CD4-positive, alpha-beta memory T cell (primary cell): ENCODE results near the gene EFNA1. TPM values are rescaled to one million over a fixed set of nuclear protein-coding genes. Genes with fewer than 3 reads are reported as not detected.

Source experiments
- CTCF ChIA-PET: fragments of 350-600 bp; sonication (Branson Sonifier 250); formaldehyde crosslinking; loops from one replicate; lab custom pipeline; 2021; ENCODE audit warnings: inconsistent platforms; ENCODE audit not compliant: partially characterized antibody; lab: Charles Lee
- POLR2A ChIA-PET: fragments of 350-600 bp; sonication (Branson Sonifier 250); formaldehyde crosslinking; loops from one replicate; lab custom pipeline; 2021; ENCODE audit not compliant: partially characterized antibody; lab: Charles Lee
- DNase-seq, 5 donors: peaks; one replicate each; pipeline versions ENCODE4 v3.0.0 to v3.0.0-alpha.2; 2020 to 2022; ENCODE audit warnings: mixed read lengths in 1 of 5
- H3K27ac ChIP-seq: one replicate; pipeline ENCODE4 v1.7.0; 2013; ENCODE audit warnings: low read depth, low read length
- H3K27me3 ChIP-seq: 2 replicates; pipeline ENCODE4 v1.7.0; 2013; ENCODE audit warnings: mild to moderate bottlenecking, low read length, moderate library complexity; ENCODE audit not compliant: insufficient read depth
- H3K36me3 ChIP-seq: 2 replicates; pipeline ENCODE4 v1.7.0; 2013; ENCODE audit warnings: mild to moderate bottlenecking, low read length, moderate library complexity; ENCODE audit not compliant: insufficient read depth
- H3K4me1 ChIP-seq: 2 replicates; pipeline ENCODE4 v1.7.0; 2013; ENCODE audit warnings: mild to moderate bottlenecking, low read length, moderate library complexity; ENCODE audit not compliant: insufficient read depth
- H3K4me3 ChIP-seq, 2 donors: one replicate each; pipeline ENCODE4 v1.7.0; 2013; ENCODE audit warnings: low read length in 2 of 2, mild to moderate bottlenecking in 1 of 2
- H3K9me3 ChIP-seq, 2 donors: one replicate each; pipeline ENCODE4 v1.7.0; 2013; ENCODE audit warnings: low read length in 2 of 2, control low read depth in 1 of 2; ENCODE audit not compliant: control insufficient read depth in 1 of 2
- H3K27ac Mint-ChIP-seq, 7 donors: one replicate each; pipeline ENCODE4 v1.8.0; 2020 to 2021; ENCODE audit warnings: mixed read lengths in 7 of 7, mild to moderate bottlenecking in 6 of 7, inconsistent platforms in 3 of 7, moderate library complexity in 3 of 7
- H3K27me3 Mint-ChIP-seq, 2 donors: one replicate each; pipeline ENCODE4 v1.8.0; 2020 to 2021; ENCODE audit warnings: mixed read lengths in 2 of 2
- H3K36me3 Mint-ChIP-seq, 2 donors: one replicate each; pipeline ENCODE4 v1.8.0; 2020 to 2021; ENCODE audit warnings: mixed read lengths in 2 of 2, inconsistent platforms in 1 of 2, mild to moderate bottlenecking in 1 of 2
- H3K4me1 Mint-ChIP-seq, 4 donors: one replicate each; pipeline ENCODE4 v1.8.0; 2020 to 2021; ENCODE audit warnings: mixed read lengths in 4 of 4, mild to moderate bottlenecking in 1 of 4
- H3K4me3 Mint-ChIP-seq, 8 donors: one replicate each; pipeline ENCODE4 v1.8.0; 2020 to 2021; ENCODE audit warnings: mixed read lengths in 8 of 8, mild to moderate bottlenecking in 7 of 8, moderate library complexity in 6 of 8, inconsistent platforms in 3 of 8
- H3K9me3 Mint-ChIP-seq, 8 donors: one replicate each; pipeline ENCODE4 v1.8.0; 2020 to 2021; ENCODE audit warnings: mixed read lengths in 8 of 8, mild to moderate bottlenecking in 5 of 8, inconsistent platforms in 3 of 8, moderate library complexity in 1 of 8
- intact Hi-C: fragments of 100-400 bp; cut with micrococcal nuclease; formaldehyde crosslinking; loops from one replicate; pipeline ENCODE4 v1.15.1; 2023
- polyA plus RNA-seq, 2 donors: library from polyadenylated mRNA; unstranded; fragments of 300-500 nt; fragmentation: Illumina TruSeq; gene quantifications; one replicate each; pipeline ENCODE4 v1.2.3, GENCODE V29; 2021
- total RNA-seq, 2 experiments: library from RNA; stranded (reverse); gene quantifications; one replicate each; pipeline ENCODE4 v1.2.3, GENCODE V29; 2021

The EFNA1 gene
- total and polyA plus RNA-seq, 4 experiments from 2014 or later = 0.84 to 2.0 (median 1.6) TPM

GRCh38 chr1:155135415-155136028 is 7.8 kb downstream of the EFNA1 start, which contains the start of gene SLC50A1:
Gene SLC50A1, plus strand, starts transcription at chr1:155135852. Its CDS starts 60 bp downstream, at chr1:155135912.
- Histone ChIP-seq H3K4me3 (peak within 1 kb of the TSS; percentile 78 to 93), H3K36me3 (no peaks in the 10 kb centered on the region), H3K4me1 (peaks cover 35% of the 10 kb centered on the region), H3K27ac (peak within 1 kb of the TSS; percentile 97), H3K27me3 (no peaks in the 10 kb centered on the region), H3K9me3 (no peaks in the 10 kb centered on the region)
- H3K27me3 Mint-ChIP-seq = no peaks in the 10 kb centered on the region
- CTCF ChIA-PET = interaction anchor here (1.0 to 4.2 kb wide), 5 partner anchors 32 to 50 kb away, joined by 3 to 27 read pairs (median 9); partner anchors contain the start of gene KRTCAP2
- H3K4me3 Mint-ChIP-seq = peak within 1 kb of the TSS; percentile 94 to 99 (median 98)
- H3K27ac Mint-ChIP-seq = peak within 1 kb of the TSS; percentile 97 to 100 (median 99)
- H3K4me1 Mint-ChIP-seq = peaks cover 23 to 71% (median 46%) of the 10 kb centered on the region in 4 donors
- no peaks in the 10 kb centered on the region for H3K9me3 Mint-ChIP-seq
- POLR2A ChIA-PET = interaction anchor here (0.6 to 4.0 kb wide), 11 partner anchors 12 to 122 kb away, joined by 3 to 35 read pairs (median 5); partner anchors contain the start of genes ADAM15, KRTCAP2, MTX1 and TRIM46
- peaks cover 0 to 15% of the 10 kb centered on the region in 2 donors for H3K36me3 Mint-ChIP-seq
- intact Hi-C loops = loop anchor here (1.0 to 5.0 kb wide), 2 partner anchors 38 to 48 kb away; partner anchors contain the start of genes KRTCAP2 and TRIM46
- DNase-seq = peak; percentile 90 to 94 (median 91)

GRCh38 chr1:155136748-155137147 is 9.1 kb downstream of the EFNA1 start:
- H3K4me3 ChIP-seq = peak overlapping the region in 1 of 2 donors; percentile 93
- H3K9me3 Mint-ChIP-seq = no peaks in the 10 kb centered on the region
- H3K36me3 Mint-ChIP-seq = peaks cover 0 to 15% of the 10 kb centered on the region in 2 donors
- H3K27ac Mint-ChIP-seq = peak overlapping the region; percentile 97 to 100 (median 99)
- H3K27me3 Mint-ChIP-seq = no peaks in the 10 kb centered on the region
- no peak for DNase-seq
- no peaks in the 10 kb centered on the region for H3K9me3 ChIP-seq
- CTCF ChIA-PET = interaction anchor here (0.9 to 4.2 kb wide), 7 partner anchors 31 to 57 kb away, joined by 3 to 27 read pairs (median 3); partner anchors contain the start of gene KRTCAP2
- POLR2A ChIA-PET = interaction anchor here (0.6 to 4.0 kb wide), 4 partner anchors 37 to 840 kb away, joined by 3 to 35 read pairs (median 5); partner anchors contain the start of genes KRTCAP2 and TRIM46
- peak overlapping the region; percentile 94 to 99 (median 98) for H3K4me3 Mint-ChIP-seq
- H3K4me1 ChIP-seq = peaks cover 37% of the 10 kb centered on the region
- peak overlapping the region; percentile 97 for H3K27ac ChIP-seq
- intact Hi-C loops = loop anchor here (5.0 kb wide), 1 partner anchor 49 kb away; no protein-coding TSS in a partner anchor
- H3K36me3 ChIP-seq = no peaks in the 10 kb centered on the region
- H3K27me3 ChIP-seq = no peaks in the 10 kb centered on the region
- H3K4me1 Mint-ChIP-seq = peaks cover 25 to 62% (median 46%) of the 10 kb centered on the region in 4 donors

- Mint-ChIP-seq H3K4me3 (peak overlapping the region; percentile 94 to 99 (median 98)), H3K27me3 (no peaks in the 10 kb centered on the region), H3K4me1 (peaks cover 25 to 61% (median 46%) of the 10 kb centered on the region in 4 donors), H3K9me3 (no peaks in the 10 kb centered on the region), H3K27ac (peak overlapping the region; percentile 97 to 100 (median 99)), H3K36me3 (peaks cover 0 to 15% of the 10 kb centered on the region in 2 donors)
- Histone ChIP-seq H3K4me3 (peak overlapping the region in 1 of 2 donors; percentile 93), H3K27ac (peak overlapping the region; percentile 97), H3K4me1 (peaks cover 37% of the 10 kb centered on the region), H3K9me3 (no peaks in the 10 kb centered on the region), H3K36me3 (no peaks in the 10 kb centered on the region), H3K27me3 (no peaks in the 10 kb centered on the region)
- ChIA-PET POLR2A (interaction anchor here (0.7 to 4.0 kb wide), 2 partner anchors 37 to 52 kb away, joined by 3 to 35 read pairs; partner anchors contain the start of genes KRTCAP2 and TRIM46), CTCF (interaction anchor here (0.6 to 4.2 kb wide), 9 partner anchors 30 to 143 kb away, joined by 3 to 27 read pairs (median 3); partner anchors contain the start of gene KRTCAP2)
- no peak for DNase-seq
- intact Hi-C loops = loop anchor here (5.0 kb wide), 1 partner anchor 50 kb away; no protein-coding TSS in a partner anchor
Observed at GRCh38 chr1:155137154-155137949, 9.7 kb downstream of the EFNA1 start.

DNA sequence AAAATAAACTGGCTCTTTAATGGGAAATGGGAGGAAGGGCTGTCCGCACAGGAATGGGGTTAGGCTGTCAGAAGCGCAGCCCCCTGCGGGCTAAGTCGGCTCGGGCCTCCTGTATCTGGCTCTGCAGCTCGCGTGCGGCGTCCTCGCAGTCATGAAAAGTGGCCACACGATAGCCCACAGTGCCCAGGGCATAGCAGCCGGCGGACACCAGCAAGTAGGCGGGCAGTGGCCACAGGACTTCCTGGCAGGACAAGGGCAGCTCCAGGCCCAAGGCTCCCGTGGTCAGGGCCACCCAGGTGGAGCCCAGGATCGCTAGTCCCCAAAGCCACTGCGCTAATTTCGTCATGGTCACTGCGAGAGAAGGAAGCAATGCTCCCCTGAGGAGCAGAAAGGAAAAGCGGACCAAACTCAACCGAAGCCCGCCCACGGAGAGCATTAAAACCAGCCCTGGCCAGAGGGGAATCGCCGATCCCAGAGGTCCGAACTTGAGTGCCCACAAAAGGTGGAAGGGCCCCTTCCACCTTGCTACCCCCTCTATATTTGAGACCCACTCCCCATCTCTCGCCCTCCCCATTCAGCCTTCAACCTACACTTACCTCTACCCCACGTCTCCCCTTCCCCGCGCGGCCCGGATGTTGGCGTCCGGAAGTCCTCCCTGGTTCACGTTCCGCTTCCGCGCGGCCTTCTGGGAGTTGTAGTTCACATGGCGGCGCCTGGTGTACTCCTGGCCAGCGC is 12.4 kb downstream of the EFNA1 start, which contains the start of gene DPM3:
DPM3 (minus strand) TSS at position 637 of the 735 bp plus-strand sequence; CDS start at position 346, 291 bp downstream.
- H3K9me3 Mint-ChIP-seq = no peaks in the 10 kb centered on the region
- Histone ChIP-seq H3K27ac (peak within 1 kb of the TSS; percentile 87), H3K4me3 (peak within 1 kb of the TSS; percentile 62 to 79), H3K4me1 (peaks cover 33% of the 10 kb centered on the region), H3K27me3 (no peaks in the 10 kb centered on the region), H3K9me3 (no peaks in the 10 kb centered on the region), H3K36me3 (no peaks in the 10 kb centered on the region)
- ChIA-PET POLR2A (interaction anchor here (1.0 to 1.1 kb wide), 2 partner anchors 11 to 34 kb away, joined by 3 read pairs; partner anchors contain the start of gene TRIM46), CTCF (interaction anchor here (1.3 kb wide), 1 partner anchor 34 kb away, joined by 3 read pairs; no protein-coding TSS in a partner anchor)
- H3K4me3 Mint-ChIP-seq = peak within 1 kb of the TSS; percentile 94 to 100 (median 99)
- H3K27me3 Mint-ChIP-seq = peaks cover 0 to 5% of the 10 kb centered on the region in 2 donors
- peaks cover 0 to 13% of the 10 kb centered on the region in 2 donors for H3K36me3 Mint-ChIP-seq
- H3K27ac Mint-ChIP-seq = peak within 1 kb of the TSS; percentile 97 to 100 (median 98)
- intact Hi-C loops = loop anchor here (2.0 to 5.0 kb wide), 2 partner anchors 13 to 53 kb away; partner anchors contain the start of gene EFNA1
- H3K4me1 Mint-ChIP-seq = peaks cover 20 to 50% (median 39%) of the 10 kb centered on the region in 4 donors
- DNase-seq = peak; percentile 81 to 93 (median 83)

- H3K27me3 ChIP-seq = no peaks in the 10 kb centered on the region
- peak overlapping the region; percentile 94 to 100 (median 99) for H3K4me3 Mint-ChIP-seq
- peaks cover 19 to 45% (median 35%) of the 10 kb centered on the region in 4 donors for H3K4me1 Mint-ChIP-seq
- H3K27ac ChIP-seq = peak overlapping the region; percentile 87
- DNase-seq = no peak
- ChIA-PET POLR2A (interaction anchor here (1.0 to 1.1 kb wide), 2 partner anchors 12 to 33 kb away, joined by 3 read pairs; partner anchors contain the start of gene TRIM46), CTCF (interaction anchor here (1.3 kb wide), 1 partner anchor 34 kb away, joined by 3 read pairs; no protein-coding TSS in a partner anchor)
- H3K4me1 ChIP-seq = peaks cover 30% of the 10 kb centered on the region
- no peaks in the 10 kb centered on the region for H3K9me3 Mint-ChIP-seq
- H3K27me3 Mint-ChIP-seq = peaks cover 2 to 7% of the 10 kb centered on the region in 2 donors
- no peaks in the 10 kb centered on the region for H3K9me3 ChIP-seq
- no peaks in the 10 kb centered on the region for H3K36me3 ChIP-seq
- H3K27ac Mint-ChIP-seq = peak overlapping the region; percentile 97 to 100 (median 98)
- H3K36me3 Mint-ChIP-seq = peaks cover 0 to 8% of the 10 kb centered on the region in 2 donors
- peak overlapping the region; percentile 62 to 79 for H3K4me3 ChIP-seq
- intact Hi-C loops = loop anchor here (2.0 kb wide), 1 partner anchor 14 kb away; the partner anchor contains the start of gene EFNA1
Observed at GRCh38 chr1:155140630-155140953, 12.9 kb downstream of the EFNA1 start.
